B cell (primary cell): ENCODE measurements around the gene PIM1. TPM values are rescaled to one million over a fixed set of nuclear protein-coding genes. Genes with fewer than 3 reads are reported as not detected.

Experiments used
- ATAC-seq: fragments of 200-7000 bp; cut with Tn5 transposase; one replicate; pipeline ENCODE4 v1.10.0; 2021; ENCODE audit warnings: low read depth, mild to moderate bottlenecking, moderate number of reproducible peaks, moderate library complexity
- CTCF ChIA-PET: fragments of 350-600 bp; sonication (Branson Sonifier 250); formaldehyde crosslinking; loops from one replicate; lab custom pipeline; 2021; ENCODE audit warnings: antibody characterized with exemption, inconsistent platforms; lab: Charles Lee
- POLR2A ChIA-PET: fragments of 350-600 bp; sonication (Branson Sonifier 250); formaldehyde crosslinking; loops from one replicate; lab custom pipeline; 2021; ENCODE audit warnings: antibody characterized with exemption; lab: Charles Lee
- DNase-seq: peaks from one replicate; pipeline ENCODE4 v3.0.0; 2013
- H2AFZ ChIP-seq: 2 replicates; pipeline ENCODE4 v1.6.1; 2012; ENCODE audit warnings: mild to moderate bottlenecking, low read depth, low read length; ENCODE audit not compliant: insufficient read depth, poor library complexity, severe bottlenecking
- H3K27ac ChIP-seq, 2 donors: 1 replicate in 1 of 2; 2 replicates in 1 of 2; pipeline ENCODE4 v1.5.1; 2012 to 2013; ENCODE audit warnings: low read length in 2 of 2, mild to moderate bottlenecking in 2 of 2, moderate library complexity in 1 of 2
- H3K27me3 ChIP-seq, 4 experiments: fragments of 200-600 bp in 1 of 4; sonication (generic) in 1 of 4; replicated peaks in 1 of 4; 1 replicate in 2 of 4; 2 replicates in 2 of 4; pipeline versions ENCODE4 v1.6.1 to v1.7.0; 2013 to 2016; ENCODE audit warnings: low read length in 3 of 4, mild to moderate bottlenecking in 2 of 4, mixed read lengths in 1 of 4, moderate library complexity in 1 of 4; ENCODE audit not compliant: insufficient read depth in 4 of 4, control insufficient read depth in 3 of 4; ENCODE audit errors: control extremely low read depth in 1 of 4
- H3K36me3 ChIP-seq, 2 experiments: replicated peaks in 1 of 2; 1 replicate in 1 of 2; 2 replicates in 1 of 2; pipeline versions ENCODE4 v1.6.1 to v1.7.1; 2013; ENCODE audit warnings: low read length in 1 of 2; ENCODE audit not compliant: insufficient read depth in 2 of 2, control insufficient read depth in 1 of 2; ENCODE audit errors: control extremely low read depth in 1 of 2, extremely low read depth in 1 of 2
- H3K4me1 ChIP-seq, 2 donors: fragments of 200-600 bp in 1 of 2; sonication (generic) in 1 of 2; 1 replicate in 1 of 2; 2 replicates in 1 of 2; pipeline versions ENCODE4 v1.5.1 to v1.6.1; 2013 to 2017; ENCODE audit warnings: low read length in 2 of 2; ENCODE audit not compliant: control insufficient read depth in 2 of 2, insufficient read depth in 2 of 2
- H3K4me2 ChIP-seq: replicated peaks from 2 replicates; pipeline ENCODE3; 2012; ENCODE audit warnings: mild to moderate bottlenecking, low read depth, low read length; ENCODE audit not compliant: poor library complexity, severe bottlenecking
- H3K4me3 ChIP-seq, 5 experiments: fragments of 200-600 bp in 1 of 5; sonication (generic) in 1 of 5; 1 replicate in 3 of 5; 2 replicates in 2 of 5; pipeline versions ENCODE4 v1.5.1 to v1.7.0; 2011 to 2016; ENCODE audit warnings: low read length in 4 of 5, mild to moderate bottlenecking in 4 of 5, low read depth in 2 of 5, control low read depth in 1 of 5, moderate library complexity in 1 of 5; ENCODE audit not compliant: insufficient read depth in 1 of 5; ENCODE audit errors: control extremely low read depth in 1 of 5, extremely low read depth in 1 of 5
- H3K79me2 ChIP-seq: fragments of 200-600 bp; sonication (generic); one replicate; pipeline ENCODE4 v1.6.0; 2016; ENCODE audit warnings: low read length; ENCODE audit not compliant: control insufficient read depth, insufficient read depth
- H3K9ac ChIP-seq: fragments of 200-600 bp; sonication (generic); 2 replicates; pipeline ENCODE4 v1.6.1; 2017; ENCODE audit warnings: mild to moderate bottlenecking, low read length, moderate library complexity
- H3K9me3 ChIP-seq, 3 donors: one replicate each; pipeline versions ENCODE4 v1.6.1 to v1.7.1; 2013; ENCODE audit warnings: low read length in 2 of 3; ENCODE audit not compliant: control insufficient read depth in 2 of 3, insufficient read depth in 1 of 3; ENCODE audit errors: control extremely low read depth in 1 of 3
- H4K20me1 ChIP-seq: 2 replicates; pipeline ENCODE4 v1.6.0; 2012; ENCODE audit warnings: mild to moderate bottlenecking, low read length; ENCODE audit not compliant: insufficient read depth, control insufficient read depth, poor library complexity, severe bottlenecking
- H3K27ac Mint-ChIP-seq: one replicate; pipeline ENCODE4 v1.8.0; 2021; ENCODE audit warnings: mixed read lengths
- H3K27me3 Mint-ChIP-seq: one replicate; pipeline ENCODE4 v1.8.0; 2021; ENCODE audit warnings: mixed read lengths
- H3K4me1 Mint-ChIP-seq: one replicate; pipeline ENCODE4 v1.8.0; 2021; ENCODE audit warnings: mixed read lengths
- H3K4me3 Mint-ChIP-seq: one replicate; pipeline ENCODE4 v1.8.0; 2021; ENCODE audit warnings: mixed read lengths
- H3K9me3 Mint-ChIP-seq: one replicate; pipeline ENCODE4 v1.8.0; 2022; ENCODE audit warnings: mixed read lengths; ENCODE audit not compliant: insufficient read depth
- EZH2 ChIP-seq: IDR thresholded peaks from 2 replicates; pipeline ENCODE4 v1.6.1; 2012; ENCODE audit warnings: borderline replicate concordance, low read depth, mild to moderate bottlenecking, moderate library complexity, low read length; ENCODE audit not compliant: insufficient read depth, poor library complexity, severe bottlenecking
- whole genome bisulfite sequencing: methylation state at CpG from one replicate; pipeline ENCODE4 v1.1.5; 2013; ENCODE audit warnings: missing lambda C conversion rate; ENCODE audit not compliant: insufficient coverage; 5-methylcytosine and 5-hydroxymethylcytosine counted together
- intact Hi-C: fragments of 100-400 bp; cut with micrococcal nuclease; formaldehyde crosslinking; loops from one replicate; pipeline ENCODE4 v1.10.0; 2022
- polyA plus RNA-seq: library from polyadenylated mRNA; depleted of rRNA; stranded (reverse); fragments of >200 nt; gene quantifications from 2 replicates; pipeline ENCODE4 v1.2.3, GENCODE V29; 2012
- total RNA-seq, 2 donors: library from RNA; stranded (reverse); fragments of 120-200 nt in 1 of 2; gene quantifications; 1 replicate in 1 of 2; 2 replicates in 1 of 2; pipeline versions ENCODE4 v1.2.3 to v1.2.4, GENCODE V29; 2013 to 2022
- TF ChIP-seq, protein P1 (sequence below): fragments of 200-600 bp; IDR thresholded peaks from one replicate; pipeline ENCODE4 v1.8.0; 2022; ENCODE audit warnings: antibody characterized with exemption, mild to moderate bottlenecking

Gene PIM1
- total and polyA plus RNA-seq, 2 donors (not counting 1 experiment from before 2014, with no cell fraction given): 13.6 to 102 TPM

DNA sequence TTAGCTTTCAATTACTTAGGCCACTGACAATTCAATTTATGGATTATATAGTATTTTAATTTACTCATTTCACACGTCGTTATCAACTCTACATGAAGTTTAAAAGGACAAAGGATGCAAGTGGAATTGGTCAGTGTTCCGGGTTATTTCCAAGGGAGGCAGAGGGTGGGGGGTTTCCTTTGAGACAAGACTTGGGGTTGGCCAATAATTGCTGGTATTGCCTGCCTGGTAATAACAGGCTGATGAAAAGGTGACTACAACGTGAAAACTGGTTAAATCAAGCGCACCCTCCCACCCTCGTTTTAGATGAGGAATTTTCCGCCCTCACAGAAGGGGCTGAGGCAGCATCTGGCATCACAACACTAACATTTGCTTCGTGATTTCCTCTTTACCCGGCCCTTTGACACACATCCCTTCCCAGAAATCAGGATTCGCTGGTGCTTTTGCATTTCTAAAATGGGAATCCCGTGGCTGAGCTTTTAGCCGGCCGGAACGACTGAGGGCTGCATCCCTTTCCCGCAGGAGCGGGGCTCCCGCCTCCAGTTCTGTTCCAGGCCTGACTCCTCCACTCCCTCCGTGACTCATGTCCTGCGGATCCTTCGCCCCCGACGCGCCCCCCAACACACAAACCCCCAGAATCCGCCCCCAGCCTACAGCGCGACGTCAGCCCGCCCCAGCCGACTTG is 999 bp upstream of the PIM1 start:
- peaks cover 31 to 41% of the 10 kb centered on the region in 2 donors for H3K4me1 ChIP-seq
- H3K79me2 ChIP-seq: peaks cover 23% of the 10 kb centered on the region
- peak overlapping the region; percentile 93 for H3K27ac Mint-ChIP-seq
- ChIA-PET CTCF (interaction anchor here (0.5 to 16.6 kb wide), 8 partner anchors 8 to 282 kb away, joined by 3 to 510 read pairs (median 4); no protein-coding TSS in a partner anchor), POLR2A (interaction anchor here (0.6 to 5.7 kb wide), 12 partner anchors 8 to 487 kb away, joined by 3 to 121 read pairs (median 6); no protein-coding TSS in a partner anchor)
- H3K27me3 Mint-ChIP-seq: no peaks in the 10 kb centered on the region
- DNase-seq (peak; percentile 60), ATAC-seq (no peak)
- peak overlapping the region; percentile 68 to 85 for H3K27ac ChIP-seq
- no peaks in the 10 kb centered on the region for H3K9me3 ChIP-seq
- intact Hi-C loops: loop anchor here (1.0 kb wide), 3 partner anchors 8 to 183 kb away; partner anchors contain the start of gene MTCH1
- peaks cover 24% of the 10 kb centered on the region for H4K20me1 ChIP-seq
- H3K4me3 ChIP-seq: peak overlapping the region in 4 of 5 experiments; percentile 65 to 79 (median 69)
- no peaks in the 10 kb centered on the region for H3K27me3 ChIP-seq
- H3K9ac ChIP-seq: peak overlapping the region; percentile 73
- peaks cover 0 to 14% of the 10 kb centered on the region in 2 experiments for H3K36me3 ChIP-seq
- H3K9me3 Mint-ChIP-seq: no peaks in the 10 kb centered on the region
- peak overlapping the region; percentile 81 for H2AFZ ChIP-seq
- H3K4me1 Mint-ChIP-seq: peaks cover 39% of the 10 kb centered on the region
- TF ChIP-seq EZH2: no peak
- TF ChIP-seq, protein P1, sequence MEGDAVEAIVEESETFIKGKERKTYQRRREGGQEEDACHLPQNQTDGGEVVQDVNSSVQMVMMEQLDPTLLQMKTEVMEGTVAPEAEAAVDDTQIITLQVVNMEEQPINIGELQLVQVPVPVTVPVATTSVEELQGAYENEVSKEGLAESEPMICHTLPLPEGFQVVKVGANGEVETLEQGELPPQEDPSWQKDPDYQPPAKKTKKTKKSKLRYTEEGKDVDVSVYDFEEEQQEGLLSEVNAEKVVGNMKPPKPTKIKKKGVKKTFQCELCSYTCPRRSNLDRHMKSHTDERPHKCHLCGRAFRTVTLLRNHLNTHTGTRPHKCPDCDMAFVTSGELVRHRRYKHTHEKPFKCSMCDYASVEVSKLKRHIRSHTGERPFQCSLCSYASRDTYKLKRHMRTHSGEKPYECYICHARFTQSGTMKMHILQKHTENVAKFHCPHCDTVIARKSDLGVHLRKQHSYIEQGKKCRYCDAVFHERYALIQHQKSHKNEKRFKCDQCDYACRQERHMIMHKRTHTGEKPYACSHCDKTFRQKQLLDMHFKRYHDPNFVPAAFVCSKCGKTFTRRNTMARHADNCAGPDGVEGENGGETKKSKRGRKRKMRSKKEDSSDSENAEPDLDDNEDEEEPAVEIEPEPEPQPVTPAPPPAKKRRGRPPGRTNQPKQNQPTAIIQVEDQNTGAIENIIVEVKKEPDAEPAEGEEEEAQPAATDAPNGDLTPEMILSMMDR: no peak
- H3K4me2 ChIP-seq: peak overlapping the region; percentile 91
- peak overlapping the region; percentile 92 for H3K4me3 Mint-ChIP-seq
- WGBS: 0% methylated on average over 23 of the region's 29 CpGs
